Smooth muscle cell of the brain vasculature (primary cell): ENCODE data around the gene SRCIN1.

Experiments
- DNase-seq: peaks from one replicate; pipeline ENCODE4 v3.0.0-alpha.2; 2012; ENCODE audit warnings: low read depth, low spot score

Gene SRCIN1

GRCh38 chr17:38600906-38601305 is 4.8 kb downstream of the SRCIN1 start:
- no peak for DNase-seq

GRCh38 chr17:38600416-38600815 is 5.3 kb downstream of the SRCIN1 start:
- no peak for DNase-seq

DNA sequence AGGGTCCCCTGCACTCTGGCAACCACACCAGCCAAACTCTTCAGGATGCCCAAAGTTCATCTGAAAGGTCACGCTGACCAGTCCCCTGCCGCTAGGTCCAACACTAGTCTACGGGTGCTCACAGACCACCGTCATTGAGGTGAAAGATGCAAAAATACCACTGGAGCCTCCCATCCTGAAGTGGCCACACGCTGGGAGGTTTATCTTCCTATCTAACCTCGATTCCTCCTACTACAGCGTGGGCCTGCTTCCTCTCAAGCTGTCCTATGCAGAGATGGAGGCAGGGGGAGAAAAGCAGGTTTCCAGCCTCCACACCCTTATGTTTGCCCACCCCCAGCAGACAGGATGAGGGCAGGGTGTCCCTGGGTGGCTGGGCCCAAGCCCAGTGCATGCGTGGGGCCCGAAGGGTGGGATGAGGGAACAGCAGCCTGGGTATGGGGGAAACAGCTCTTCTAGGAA is 6.3 kb downstream of the SRCIN1 start:
- DNase-seq: no peak

GRCh38 chr17:38598995-38599394 is 6.8 kb downstream of the SRCIN1 start:
- DNase-seq: no peak

- DNase-seq: peak; percentile 21
Measured at GRCh38 chr17:38598536-38598935, 7.2 kb downstream of the SRCIN1 start.

DNA sequence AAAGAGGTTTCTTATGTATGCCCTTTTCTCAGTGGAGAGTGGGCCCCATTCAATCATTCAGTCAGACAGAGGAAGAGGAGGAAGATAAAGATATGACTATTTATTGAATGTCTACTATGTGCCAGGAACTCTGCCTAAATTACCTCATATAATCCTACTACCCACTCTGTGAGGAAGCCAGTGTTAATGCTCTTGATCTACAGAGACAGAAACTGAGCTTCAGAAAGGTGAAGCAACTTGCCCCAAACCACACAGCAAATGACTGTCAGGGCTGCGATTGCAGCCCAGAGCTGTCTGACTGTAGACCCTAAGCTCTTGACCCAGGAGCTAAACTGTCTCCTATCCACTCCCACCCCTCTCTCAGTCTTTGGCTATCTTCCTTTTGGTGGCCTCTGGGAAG is 8.4 kb downstream of the SRCIN1 start:
- DNase-seq: no peak

- no peak for DNase-seq
Measured at GRCh38 chr17:38596651-38597050, 9.1 kb downstream of the SRCIN1 start.

- no peak for DNase-seq
Measured at GRCh38 chr17:38595892-38596291, 9.9 kb downstream of the SRCIN1 start.

DNA sequence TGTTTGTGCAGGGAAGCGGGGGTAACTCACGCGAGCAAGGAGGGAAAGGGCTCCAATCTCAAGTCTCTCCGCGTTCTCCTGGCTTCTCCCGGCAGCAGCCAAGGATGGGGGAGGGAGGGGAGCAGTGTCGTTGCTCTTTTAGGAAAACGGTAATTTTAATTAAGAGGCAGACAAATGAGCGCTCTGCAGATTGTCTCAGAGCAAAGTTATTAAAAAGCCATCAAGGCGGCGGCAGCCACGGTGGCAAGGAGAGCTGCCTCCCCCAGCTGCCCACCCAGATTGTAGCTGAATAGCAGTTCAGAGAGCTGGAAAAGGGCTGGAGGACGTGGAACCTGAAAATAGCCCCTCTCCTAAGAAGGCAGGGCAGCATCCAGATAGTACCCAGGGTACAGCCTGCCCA is 11.6 kb downstream of the SRCIN1 start:
- DNase-seq: no peak

- no peak for DNase-seq
Measured at GRCh38 chr17:38592487-38592886, 13.3 kb downstream of the SRCIN1 start.

DNA sequence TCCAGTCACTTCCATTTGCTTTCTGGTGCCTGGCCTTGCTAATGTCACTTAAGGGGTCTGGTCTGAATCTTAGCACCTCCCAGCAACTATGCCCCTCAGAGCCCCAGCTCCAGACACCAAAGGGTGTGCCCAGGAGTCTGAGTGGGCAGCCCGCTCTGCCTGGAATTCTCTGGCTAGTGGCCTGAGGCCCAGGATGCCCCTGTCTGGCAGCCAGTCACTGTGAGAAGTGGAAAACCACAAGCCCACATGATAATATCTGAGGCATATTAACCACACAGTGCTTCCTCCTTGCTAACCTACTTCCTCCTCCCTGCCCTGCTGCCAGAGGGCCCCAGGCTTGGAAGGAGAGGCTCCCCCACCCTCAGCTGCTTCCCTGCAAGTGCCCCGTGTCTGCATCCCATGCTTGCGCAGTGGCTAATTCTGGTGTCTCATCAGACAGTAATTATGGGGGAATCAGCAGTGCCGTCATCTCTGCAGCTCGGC is 14.0 kb downstream of the SRCIN1 start:
- DNase-seq: no peak

DNA sequence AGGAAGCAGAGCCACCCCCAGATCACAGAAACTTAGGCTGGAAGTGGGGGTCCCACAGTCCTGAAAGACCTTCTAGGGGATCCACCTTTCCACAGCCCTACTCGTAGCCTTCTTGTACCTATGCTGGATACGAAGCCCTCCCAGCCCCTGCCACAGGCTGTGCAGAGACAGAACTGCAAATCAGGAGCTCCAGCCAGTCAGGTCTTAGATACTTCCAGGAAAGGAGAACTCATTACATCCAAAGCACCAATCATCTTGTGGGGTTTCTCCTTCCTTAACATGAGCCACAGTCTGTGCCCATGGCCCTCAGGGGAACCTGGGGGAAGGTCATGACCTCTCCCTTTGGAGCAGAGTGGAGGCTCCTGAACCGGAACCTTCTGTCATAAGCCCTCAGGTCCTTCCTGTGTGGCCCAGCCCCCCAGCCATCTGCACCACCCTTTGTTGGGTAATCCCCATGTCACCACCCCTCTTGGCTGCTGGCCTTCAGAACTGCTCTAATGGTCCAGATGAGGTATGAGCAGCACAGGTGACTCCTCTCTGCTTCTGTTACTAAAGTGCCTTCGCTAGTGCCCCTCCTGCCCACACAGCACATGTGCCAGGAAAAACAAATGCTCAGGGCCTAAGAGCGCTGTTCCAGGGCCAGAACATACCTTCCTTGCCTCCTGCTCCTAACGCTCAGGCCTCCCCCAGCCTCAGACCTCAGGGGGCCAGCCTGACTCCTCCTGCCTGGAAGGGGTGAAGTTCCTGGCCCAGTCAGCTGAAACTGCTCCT is 14.6 kb downstream of the SRCIN1 start:
- no peak for DNase-seq

DNA sequence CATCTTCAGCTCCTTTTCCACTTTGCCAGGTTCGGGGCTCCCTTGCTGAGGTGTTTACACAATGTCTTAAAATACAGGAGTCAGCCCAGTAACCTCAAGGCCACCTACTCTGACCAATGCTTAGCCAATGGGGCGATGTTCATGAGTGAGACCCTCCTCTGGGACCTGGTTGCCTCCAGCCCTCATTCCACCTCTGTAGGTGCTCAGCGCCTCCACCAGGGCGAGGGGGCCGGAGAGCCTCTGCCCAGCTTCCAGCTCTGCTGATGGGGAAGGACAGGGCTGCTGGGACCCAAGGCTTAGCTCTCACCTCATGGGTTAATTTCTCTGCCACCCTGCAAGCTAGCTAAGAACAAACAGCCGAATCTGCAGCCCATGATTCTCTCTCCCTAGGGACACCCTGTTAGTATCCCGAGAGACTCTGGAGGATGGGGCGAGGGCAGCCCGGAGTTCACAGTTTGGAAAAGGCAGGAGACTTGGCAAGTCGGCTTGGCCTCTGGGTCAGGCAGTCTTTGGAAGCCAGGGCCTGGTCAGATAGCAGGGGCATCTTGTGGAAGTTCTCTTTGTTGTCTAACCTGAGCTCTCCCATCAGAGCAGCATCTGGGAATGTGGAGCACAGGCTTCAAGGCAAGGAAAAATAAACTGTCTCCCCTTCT is 16.2 kb downstream of the SRCIN1 start:
- no peak for DNase-seq

DNA sequence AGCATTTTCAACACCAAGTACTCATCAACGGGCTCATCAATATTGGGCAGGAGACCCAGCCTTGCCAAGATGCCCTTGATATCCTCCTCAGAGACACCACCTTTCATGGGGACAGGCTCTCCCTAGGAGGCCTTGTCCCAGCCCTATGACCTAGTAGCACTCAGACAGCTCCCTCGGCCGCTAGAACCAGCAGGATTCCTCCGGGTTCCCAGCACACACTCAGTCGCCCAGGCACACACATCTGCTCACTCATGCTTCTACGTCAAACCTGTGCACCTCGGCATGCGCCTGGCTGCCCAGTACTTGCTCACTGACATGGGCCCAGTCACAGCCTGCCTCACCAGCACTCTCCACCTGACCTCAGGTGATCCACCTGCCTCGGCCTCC is 17.0 kb downstream of the SRCIN1 start:
- no peak for DNase-seq

DNA sequence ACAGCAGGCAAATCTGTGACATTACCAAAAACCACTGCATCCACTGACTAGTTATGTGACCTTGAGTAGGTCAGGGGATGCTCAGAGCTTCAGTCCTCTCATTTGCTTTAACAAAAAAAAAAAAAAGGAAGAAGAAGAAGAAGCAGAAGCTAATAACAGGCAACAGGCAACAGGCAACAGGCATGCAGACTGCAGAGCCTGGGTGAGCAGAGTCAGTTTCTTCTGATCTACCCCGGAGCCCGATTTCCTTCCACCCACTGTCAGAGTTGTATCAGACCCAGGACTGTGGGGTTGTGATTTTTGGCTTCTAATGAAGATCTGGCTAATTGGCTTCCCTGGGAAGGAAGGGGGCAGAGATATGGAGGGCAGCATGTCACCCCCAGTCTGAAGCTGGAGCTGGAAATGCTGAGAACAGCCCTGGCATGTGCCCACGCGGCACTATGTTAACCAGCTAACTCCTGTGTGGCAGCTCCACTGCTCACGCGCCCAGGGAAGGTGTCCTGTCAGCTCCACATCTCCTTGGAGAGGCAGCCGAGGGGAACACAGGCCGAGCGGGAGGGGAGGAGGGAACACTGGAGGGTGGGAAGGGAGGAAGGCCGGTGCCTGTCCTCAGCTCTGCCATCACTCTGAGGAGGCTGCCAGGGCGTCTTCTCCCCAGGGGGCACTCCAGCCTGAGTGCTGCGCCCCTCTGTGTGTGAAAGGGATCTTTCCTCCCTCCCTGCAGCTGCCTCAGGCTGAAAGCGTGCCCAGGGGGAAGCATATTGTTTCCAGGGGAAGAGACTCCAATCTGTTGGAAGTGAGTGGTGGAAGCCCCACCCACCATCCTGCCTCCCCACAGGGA is 17.6 kb downstream of the SRCIN1 start:
- DNase-seq: no peak

- no peak for DNase-seq
Measured at GRCh38 chr17:38587203-38587602, 18.5 kb downstream of the SRCIN1 start.

- DNase-seq: no peak
Measured at GRCh38 chr17:38586788-38587187, 19.0 kb downstream of the SRCIN1 start.

DNA sequence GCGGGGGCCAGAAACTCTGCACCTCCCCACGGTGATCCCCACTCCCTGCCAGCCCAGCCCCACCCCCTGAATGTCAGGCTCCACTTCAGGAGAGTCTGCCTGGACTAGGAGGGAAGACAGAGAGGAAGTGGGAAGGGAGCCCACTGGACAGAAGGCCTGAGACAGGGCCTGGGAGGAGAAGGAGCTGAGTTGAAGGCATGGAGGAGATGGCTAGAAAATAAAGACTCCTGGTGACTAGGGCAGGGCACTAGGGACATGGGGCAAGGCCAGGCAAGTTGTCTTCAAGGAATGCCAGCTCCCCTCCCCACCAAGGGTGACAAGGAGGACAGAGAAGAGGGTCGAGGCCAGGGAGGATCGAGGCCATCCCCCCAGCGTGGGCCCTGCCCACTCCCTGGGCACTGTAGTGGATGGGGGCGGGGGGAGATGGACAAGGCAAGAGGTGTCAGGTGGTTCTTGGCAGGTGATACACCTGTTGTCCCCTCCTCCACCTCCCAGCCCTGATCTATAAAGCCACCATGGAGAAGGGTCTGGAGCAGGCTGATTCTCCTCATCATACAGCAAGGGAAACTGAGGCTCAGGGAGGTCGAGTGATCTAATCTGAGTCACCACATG is 19.7 kb downstream of the SRCIN1 start:
- no peak for DNase-seq

DNA sequence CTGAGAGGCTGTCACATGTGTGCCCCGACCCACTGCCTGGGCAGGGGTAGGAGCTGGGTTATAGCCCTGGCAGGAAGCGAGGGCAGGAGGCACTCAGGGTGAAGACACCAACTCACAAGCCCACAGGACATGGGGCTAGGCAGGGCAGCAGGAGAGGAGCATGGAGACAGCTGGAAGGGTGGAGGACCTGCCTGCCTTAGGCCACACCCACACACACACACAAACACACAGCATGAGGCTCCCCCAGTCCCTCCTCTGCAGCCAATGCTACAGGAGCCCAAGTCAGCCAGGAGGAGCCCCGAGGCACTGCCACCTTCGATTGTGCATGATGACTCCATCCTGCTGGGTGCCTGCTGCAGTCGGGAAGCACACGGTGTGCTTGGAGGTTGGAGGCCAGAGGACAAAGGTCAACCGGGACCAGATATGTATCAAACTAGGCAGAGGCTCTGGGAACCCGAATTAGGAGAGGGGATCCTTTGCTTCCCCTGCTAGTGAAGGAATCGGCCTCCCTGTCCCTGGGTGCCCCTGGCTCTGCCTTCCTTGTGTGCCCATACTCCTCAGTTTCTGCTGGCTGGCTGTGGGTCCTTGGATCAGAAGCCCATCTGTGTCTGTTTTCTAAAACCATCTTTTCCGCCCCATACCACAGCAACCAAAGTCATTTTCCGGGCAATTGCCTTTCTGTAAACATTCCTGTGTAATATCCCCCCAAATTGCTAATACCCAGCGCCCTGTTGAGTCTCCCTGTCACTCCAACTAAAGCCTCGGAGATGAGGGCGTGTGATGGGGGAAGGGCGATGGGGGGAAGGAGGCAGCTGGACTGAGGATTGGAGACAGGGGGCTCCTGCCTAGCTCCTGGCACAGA is 20.5 kb downstream of the SRCIN1 start:
- no peak for DNase-seq

DNA sequence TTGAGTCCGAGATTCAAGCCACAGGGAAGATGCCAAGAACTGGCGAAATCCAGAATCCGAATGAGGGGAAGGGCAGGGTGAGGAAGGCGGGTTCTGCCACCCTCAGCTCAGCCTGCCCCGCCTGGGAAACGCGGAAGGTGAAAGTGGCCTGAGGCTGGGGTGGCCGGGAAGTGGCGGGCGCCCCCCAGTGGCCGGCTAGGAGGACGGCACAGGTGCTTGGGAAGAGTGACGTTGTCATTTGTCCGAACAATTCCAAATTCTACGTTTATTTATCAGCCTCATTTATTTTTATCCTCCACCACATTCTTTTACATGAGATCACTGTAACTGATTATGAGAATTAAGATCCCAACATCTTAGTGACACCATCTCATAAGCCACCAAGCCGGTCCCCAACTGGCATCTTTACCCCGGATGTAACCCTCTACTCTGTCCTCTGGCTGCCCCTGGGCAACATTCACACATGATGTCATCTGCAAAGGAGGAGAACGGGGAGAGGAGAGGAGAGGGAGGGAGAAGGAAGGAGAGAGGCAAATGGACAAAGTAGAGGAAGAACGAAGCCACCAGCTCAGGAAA is 21.3 kb downstream of the SRCIN1 start:
- DNase-seq: no peak
